IMR-90 (cell line): Measurements from ENCODE around the gene ELOVL2.

Experiments
- BHLHE40 ChIP-seq: fragments of 150-350 bp; IDR thresholded peaks from 2 replicates; pipeline ENCODE4 v1.6.1; 2016; ENCODE audit warnings: mild to moderate bottlenecking, low read depth, low read length
- CEBPB ChIP-seq: IDR thresholded peaks from 2 replicates; pipeline ENCODE4 v1.6.1; 2012; ENCODE audit warnings: low read depth, low read length, improper control_type of control experiment
- CHD1 ChIP-seq: IDR thresholded peaks from 2 replicates; pipeline ENCODE4 v1.6.1; 2012; ENCODE audit warnings: low read depth, low read length, improper control_type of control experiment
- MAFK ChIP-seq: IDR thresholded peaks from 2 replicates; pipeline ENCODE4 v1.6.1; 2012; ENCODE audit warnings: low read depth, low read length, improper control_type of control experiment
- MAZ ChIP-seq: IDR thresholded peaks from 2 replicates; pipeline ENCODE4 v1.6.1; 2012; ENCODE audit warnings: low read depth, mild to moderate bottlenecking, low read length, improper control_type of control experiment, moderate library complexity, borderline replicate concordance
- MXI1 ChIP-seq: IDR thresholded peaks from 2 replicates; pipeline ENCODE4 v1.6.1; 2012; ENCODE audit warnings: low read depth, mild to moderate bottlenecking, low read length, moderate library complexity, borderline replicate concordance
- POLR2A ChIP-seq: IDR thresholded peaks from 2 replicates; pipeline ENCODE4 v1.6.1; 2012; ENCODE audit warnings: mild to moderate bottlenecking, low read depth, low read length
- RAD21 ChIP-seq: IDR thresholded peaks from 2 replicates; pipeline ENCODE4 v1.6.1; 2012; ENCODE audit warnings: low read length, improper control_type of control experiment
- RCOR1 ChIP-seq: IDR thresholded peaks from 2 replicates; pipeline ENCODE4 v1.6.1; 2012; ENCODE audit warnings: mild to moderate bottlenecking, low read length, improper control_type of control experiment; ENCODE audit not compliant: insufficient replicate concordance
- SMC3 ChIP-seq: fragments of 150-350 bp; IDR thresholded peaks from 2 replicates; pipeline ENCODE4 v1.6.1; 2016; ENCODE audit warnings: low read depth, mild to moderate bottlenecking, antibody characterized with exemption, low read length, moderate library complexity
- TF ChIP-seq, protein P1 (sequence below): conservative IDR thresholded peaks from 2 replicates; pipeline ENCODE4 v1.5.1; 2012; ENCODE audit warnings: mild to moderate bottlenecking, low read depth, low read length, improper control_type of control experiment

DNA sequence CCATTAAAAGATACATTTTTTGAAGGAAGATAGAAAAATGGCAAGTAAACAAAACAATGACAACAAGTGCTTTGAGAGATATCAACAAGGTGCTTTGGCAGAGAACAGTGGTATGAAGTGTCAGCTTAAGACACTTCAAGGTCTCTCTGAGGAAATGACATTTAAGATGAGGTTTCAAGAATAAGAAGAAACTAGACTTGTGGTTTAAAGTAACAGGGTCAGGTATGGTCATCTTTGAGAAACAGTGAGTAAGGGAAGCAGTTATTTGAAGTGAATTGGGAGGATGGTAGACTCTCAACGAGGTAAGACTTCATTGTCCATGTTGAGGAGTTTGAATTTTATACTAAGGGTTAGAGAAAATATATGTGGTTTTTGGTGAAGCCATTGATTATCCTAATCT lies 79.4 kb downstream of the ELOVL2 start:
- TF ChIP-seq, protein P1, sequence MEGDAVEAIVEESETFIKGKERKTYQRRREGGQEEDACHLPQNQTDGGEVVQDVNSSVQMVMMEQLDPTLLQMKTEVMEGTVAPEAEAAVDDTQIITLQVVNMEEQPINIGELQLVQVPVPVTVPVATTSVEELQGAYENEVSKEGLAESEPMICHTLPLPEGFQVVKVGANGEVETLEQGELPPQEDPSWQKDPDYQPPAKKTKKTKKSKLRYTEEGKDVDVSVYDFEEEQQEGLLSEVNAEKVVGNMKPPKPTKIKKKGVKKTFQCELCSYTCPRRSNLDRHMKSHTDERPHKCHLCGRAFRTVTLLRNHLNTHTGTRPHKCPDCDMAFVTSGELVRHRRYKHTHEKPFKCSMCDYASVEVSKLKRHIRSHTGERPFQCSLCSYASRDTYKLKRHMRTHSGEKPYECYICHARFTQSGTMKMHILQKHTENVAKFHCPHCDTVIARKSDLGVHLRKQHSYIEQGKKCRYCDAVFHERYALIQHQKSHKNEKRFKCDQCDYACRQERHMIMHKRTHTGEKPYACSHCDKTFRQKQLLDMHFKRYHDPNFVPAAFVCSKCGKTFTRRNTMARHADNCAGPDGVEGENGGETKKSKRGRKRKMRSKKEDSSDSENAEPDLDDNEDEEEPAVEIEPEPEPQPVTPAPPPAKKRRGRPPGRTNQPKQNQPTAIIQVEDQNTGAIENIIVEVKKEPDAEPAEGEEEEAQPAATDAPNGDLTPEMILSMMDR = no peak
- TF ChIP-seq POLR2A (no peak), MAZ (no peak), MXI1 (no peak), BHLHE40 (no peak), CHD1 (no peak), SMC3 (no peak), RAD21 (no peak), MAFK (no peak), CEBPB (no peak), RCOR1 (no peak)
